ENCODE results near the gene CR2. TPM values are rescaled to one million over a fixed set of nuclear protein-coding genes. Genes with fewer than 3 reads are reported as not detected.
"Not testable (repeated sequence)": the region's sequence is repeated elsewhere in the genome, so short reads cannot be mapped to it uniquely, and the experiment has no call there.

CR2 gene
- total and polyA plus RNA-seq, 5 experiments from 2014 or later: 5.9 to 17.1 (median 10.9) TPM

- no peak for ATAC-seq
- H3K9me3 Mint-ChIP-seq: no peaks in the 10 kb centered on the region
- peak in 1 of 10 donors; percentile 4 for DNase-seq
- H3K4me3 Mint-ChIP-seq: no peak overlapping the region
- H3K36me3 Mint-ChIP-seq: no peaks in the 10 kb centered on the region
- H3K27ac Mint-ChIP-seq: no peak overlapping the region
- H3K27me3 Mint-ChIP-seq: peaks cover 0 to 11% (median 0%) of the 10 kb centered on the region in 5 donors
- POLR2A ChIA-PET: interaction anchor here (0.7 kb wide), 1 partner anchor 701 kb away, joined by 4 read pairs; no protein-coding TSS in a partner anchor
- H3K4me1 Mint-ChIP-seq: peaks cover 14 to 50% (median 24%) of the 10 kb centered on the region in 4 donors
These were observed 4.3 kb downstream of the CR2 start for GRCh38 chr1:207458414-207458813.

DNA sequence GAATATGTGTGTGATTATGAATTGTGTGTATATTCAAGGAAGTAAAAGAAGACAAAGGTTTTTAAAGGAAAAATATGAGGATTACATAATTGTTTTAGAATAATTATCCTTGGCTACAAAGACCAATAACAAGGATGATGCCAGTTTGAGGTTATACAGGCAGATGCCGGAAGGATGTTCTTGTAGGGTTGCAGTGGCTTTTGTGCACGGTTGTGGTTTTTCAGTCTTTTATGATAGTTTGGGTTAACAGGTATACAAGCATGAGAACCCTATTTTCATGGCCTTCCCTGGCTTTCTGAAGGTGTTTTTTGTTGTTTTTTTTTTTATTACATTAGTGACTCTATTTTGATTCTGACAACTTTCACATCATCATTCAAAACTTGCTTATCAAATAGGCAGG is 4.9 kb downstream of the CR2 start:
- ATAC-seq: peak; percentile 78 to 92
- peaks cover 0 to 8% (median 0%) of the 10 kb centered on the region in 5 donors for H3K27me3 Mint-ChIP-seq
- no peaks in the 10 kb centered on the region for H3K9me3 Mint-ChIP-seq
- peak in 9 of 10 donors; percentile 7 to 85 (median 61) for DNase-seq
- H3K4me1 Mint-ChIP-seq: peaks cover 11 to 54% (median 28%) of the 10 kb centered on the region in 4 donors
- H3K36me3 Mint-ChIP-seq: peaks cover 0 to under 1% (median 0%) of the 10 kb centered on the region in 3 donors
- POLR2A ChIA-PET: no interaction called here
- H3K27ac Mint-ChIP-seq: no peak overlapping the region
- no peak overlapping the region for H3K4me3 Mint-ChIP-seq

DNA sequence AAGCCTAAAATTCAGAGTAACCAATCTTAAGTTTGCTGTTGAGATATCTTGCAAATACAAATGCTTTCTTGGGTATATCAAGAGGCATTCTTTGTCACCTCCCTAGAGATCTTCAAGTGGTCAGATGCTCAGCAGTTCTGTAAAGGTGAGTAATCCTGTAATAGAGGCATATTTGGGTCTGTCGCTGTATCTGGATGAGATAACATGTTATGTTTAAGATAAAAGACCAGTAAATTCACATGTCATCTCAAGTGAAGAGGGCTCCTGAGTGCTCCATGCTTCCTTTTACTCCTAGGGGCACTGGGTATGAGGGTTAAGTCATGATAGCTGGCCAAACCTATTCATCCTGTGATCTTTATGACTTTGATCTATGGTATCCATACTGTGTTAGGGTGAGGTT is 7.5 kb downstream of the CR2 start:
- Mint-ChIP-seq H3K4me3 (peak overlapping the region in 6 of 10 donors; percentile 7 to 42 (median 22)), H3K27me3 (no peaks in the 10 kb centered on the region), H3K9me3 (no peaks in the 10 kb centered on the region), H3K27ac (peak overlapping the region in 8 of 10 donors; percentile 24 to 75 (median 48)), H3K36me3 (peaks cover 0 to 5% (median 0%) of the 10 kb centered on the region in 3 donors), H3K4me1 (peaks cover 3 to 62% (median 36%) of the 10 kb centered on the region in 4 donors)
- POLR2A ChIA-PET: interaction anchor here (1.3 kb wide), 1 partner anchor 34 kb away, joined by 3 read pairs; the partner anchor contains the start of gene CR1
- no peak for DNase-seq
- ATAC-seq: no peak

DNA sequence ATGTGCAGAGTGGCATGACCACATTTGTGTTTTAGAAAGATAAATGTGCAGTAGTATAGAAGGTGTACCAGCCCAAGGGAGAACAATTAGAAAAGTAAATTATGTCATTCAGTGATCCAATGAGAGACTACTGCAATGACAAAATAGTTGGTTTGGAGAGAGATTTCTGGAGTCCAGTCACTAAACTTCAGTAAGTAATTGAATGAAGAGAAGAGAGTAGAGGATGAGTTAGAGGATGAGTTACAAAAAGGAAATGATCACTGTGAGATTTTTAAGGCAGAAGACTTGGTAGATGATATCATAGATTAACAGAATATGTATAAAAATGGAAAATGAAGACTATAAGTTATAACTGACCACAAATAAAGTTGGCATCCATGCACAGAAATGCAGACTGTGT is 8.4 kb downstream of the CR2 start:
- Mint-ChIP-seq H3K4me3 (peak overlapping the region in 7 of 10 donors; percentile 3 to 73 (median 46)), H3K9me3 (no peaks in the 10 kb centered on the region), H3K4me1 (peaks cover 3 to 71% (median 40%) of the 10 kb centered on the region in 4 donors), H3K36me3 (peaks cover 0 to 5% (median 0%) of the 10 kb centered on the region in 3 donors), H3K27ac (peak overlapping the region in 4 of 10 donors; percentile 15 to 85 (median 58)), H3K27me3 (no peaks in the 10 kb centered on the region)
- no peak for ATAC-seq
- POLR2A ChIA-PET: no interaction called here
- no peak for DNase-seq

GRCh38 chr1:207463021-207463420 is 8.9 kb downstream of the CR2 start:
- Mint-ChIP-seq H3K27me3 (no peaks in the 10 kb centered on the region), H3K4me1 (peaks cover 3 to 73% (median 40%) of the 10 kb centered on the region in 4 donors), H3K36me3 (peaks cover 0 to 5% (median 0%) of the 10 kb centered on the region in 3 donors), H3K9me3 (no peaks in the 10 kb centered on the region), H3K27ac (peak overlapping the region in 4 of 10 donors; percentile 25 to 85 (median 58)), H3K4me3 (peak overlapping the region in 6 of 10 donors; percentile 5 to 24 (median 14))
- POLR2A ChIA-PET: no interaction called here
- DNase-seq: no peak
- ATAC-seq: no peak

- Mint-ChIP-seq H3K4me1 (peaks cover 3 to 73% (median 40%) of the 10 kb centered on the region in 4 donors), H3K36me3 (peaks cover 0 to 5% (median 0%) of the 10 kb centered on the region in 3 donors), H3K27ac (peak overlapping the region in 5 of 10 donors; percentile 13 to 80 (median 41)), H3K9me3 (no peaks in the 10 kb centered on the region), H3K27me3 (no peaks in the 10 kb centered on the region), H3K4me3 (peak overlapping the region in 7 of 10 donors; percentile 10 to 59 (median 18))
- ATAC-seq (peak in 1 of 2 donors; percentile 41), DNase-seq (peak in 1 of 10 donors; percentile 12)
- POLR2A ChIA-PET: interaction anchor here (0.5 to 1.2 kb wide), 3 partner anchors 28 to 50 kb away, joined by 3 to 5 read pairs (median 3); partner anchors contain the start of gene CR1
These were observed 9.4 kb downstream of the CR2 start for GRCh38 chr1:207463571-207463970.

GRCh38 chr1:207470927-207471326 is 16.8 kb downstream of the CR2 start:
- POLR2A ChIA-PET: interaction anchor here (0.6 to 2.4 kb wide), 4 partner anchors 16 to 696 kb away, joined by 3 to 11 read pairs (median 4); partner anchors contain the start of genes CD55 and CR2
- Mint-ChIP-seq H3K27me3 (no peaks in the 10 kb centered on the region), H3K36me3 (peaks cover 0 to 16% (median 7%) of the 10 kb centered on the region in 3 donors), H3K4me3 (peak overlapping the region in 5 of 10 donors; percentile 1 to 36 (median 11)), H3K27ac (peak overlapping the region in 9 of 10 donors; percentile 1 to 90 (median 83)), H3K9me3 (no peaks in the 10 kb centered on the region), H3K4me1 (peaks cover 14 to 42% (median 24%) of the 10 kb centered on the region in 4 donors)
- peak; percentile 99 to 100 for ATAC-seq
- DNase-seq: peak in 9 of 10 donors; percentile 7 to 81 (median 47)

GRCh38 chr1:207474210-207474609 is 20.1 kb downstream of the CR2 start:
- no peak for DNase-seq
- Mint-ChIP-seq H3K4me1 (peaks cover 12 to 24% (median 17%) of the 10 kb centered on the region in 4 donors), H3K9me3 (peaks cover 0 to 4% (median 0%) of the 10 kb centered on the region in 9 donors), H3K36me3 (peaks cover 0 to 22% (median 9%) of the 10 kb centered on the region in 3 donors), H3K4me3 (no peak overlapping the region), H3K27me3 (no peaks in the 10 kb centered on the region), H3K27ac (no peak overlapping the region)
- POLR2A ChIA-PET: no interaction called here
- no peak for ATAC-seq

DNA sequence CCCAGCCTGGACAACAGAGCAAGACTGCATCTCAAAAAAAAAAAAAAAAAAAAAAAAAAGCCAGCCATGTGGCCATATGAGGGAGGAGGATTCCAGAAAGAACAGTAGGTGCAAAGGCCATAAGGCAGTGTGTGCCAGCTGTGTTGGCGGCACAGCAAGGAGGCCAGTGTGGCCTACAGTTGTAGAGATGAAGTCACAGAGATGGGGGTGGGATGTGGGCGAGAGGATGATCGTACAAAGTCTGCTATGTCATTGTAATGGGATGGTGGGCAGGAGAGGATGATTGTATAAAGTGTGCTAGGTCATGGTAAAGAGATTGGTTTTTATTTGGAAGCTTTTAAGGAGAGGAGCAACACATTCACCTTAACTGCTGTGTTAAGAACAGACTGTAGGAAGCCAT is 32.1 kb downstream of the CR2 start:
- peaks cover 0 to 5% (median 0%) of the 10 kb centered on the region in 4 donors for H3K4me1 Mint-ChIP-seq
- no peaks in the 10 kb centered on the region for H3K27me3 Mint-ChIP-seq
- POLR2A ChIA-PET: interaction anchor here (0.8 kb wide), 1 partner anchor 31 kb away, joined by 3 read pairs; no protein-coding TSS in a partner anchor
- no peak overlapping the region for H3K4me3 Mint-ChIP-seq
- DNase-seq (no peak), ATAC-seq (no peak)
- H3K36me3 Mint-ChIP-seq: peaks cover 0 to 2% (median 0%) of the 10 kb centered on the region in 3 donors
- no peaks in the 10 kb centered on the region for H3K9me3 Mint-ChIP-seq
- no peak overlapping the region for H3K27ac Mint-ChIP-seq

DNA sequence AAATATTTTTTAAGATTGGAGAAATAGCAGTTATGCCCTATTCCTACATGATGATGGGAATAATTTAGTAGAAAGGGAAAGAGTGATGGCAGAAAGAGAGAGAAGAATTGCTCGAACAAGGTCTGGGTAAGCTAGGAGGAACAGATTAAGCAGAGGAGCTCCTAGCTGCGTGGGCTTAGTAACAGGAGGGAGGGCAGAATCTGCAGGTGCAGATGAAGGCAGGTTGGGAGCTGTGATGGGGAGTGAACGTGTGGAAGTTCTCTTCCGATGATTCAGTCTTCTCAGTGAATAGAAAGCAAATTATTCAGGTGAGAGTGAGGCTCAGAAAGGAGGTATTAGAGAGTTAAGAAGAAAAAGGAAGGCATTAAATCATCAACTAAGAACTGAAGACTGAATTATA is 33.5 kb downstream of the CR2 start:
- no peak overlapping the region for H3K4me3 Mint-ChIP-seq
- H3K9me3 Mint-ChIP-seq: no peaks in the 10 kb centered on the region
- H3K4me1 Mint-ChIP-seq: peaks cover 0 to 3% (median 0%) of the 10 kb centered on the region in 4 donors
- ATAC-seq (no peak), DNase-seq (no peak)
- peak overlapping the region in 2 of 10 donors; percentile 43 to 61 for H3K27ac Mint-ChIP-seq
- H3K36me3 Mint-ChIP-seq: no peaks in the 10 kb centered on the region
- POLR2A ChIA-PET: no interaction called here
- no peaks in the 10 kb centered on the region for H3K27me3 Mint-ChIP-seq

- POLR2A ChIA-PET: no interaction called here
These were observed 39.1 kb downstream of the CR2 start for GRCh38 chr1:207493212-207493611.

GRCh38 chr1:207494171-207494570 is 40.0 kb downstream of the CR2 start:
- Mint-ChIP-seq H3K36me3 (no peaks in the 10 kb centered on the region), H3K9me3 (peaks cover 0 to 3% (median 0%) of the 10 kb centered on the region in 9 donors), H3K4me3 (no peak overlapping the region), H3K27ac (no peak overlapping the region), H3K27me3 (peaks cover 8 to 15% (median 11%) of the 10 kb centered on the region in 5 donors), H3K4me1 (peaks cover 0 to 28% (median 15%) of the 10 kb centered on the region in 4 donors)
- DNase-seq (no peak), ATAC-seq (no peak)
- POLR2A ChIA-PET: no interaction called here

More at GRCh38 chr1:207493212-207493611, 39.1 kb downstream of the CR2 start:
- peaks cover 0 to 3% (median 0%) of the 10 kb centered on the region in 9 donors for H3K9me3 Mint-ChIP-seq
- DNase-seq (no peak), ATAC-seq (no peak)
- H3K4me1 Mint-ChIP-seq: peaks cover 0 to 25% (median 15%) of the 10 kb centered on the region in 4 donors
- peaks cover 8 to 15% (median 11%) of the 10 kb centered on the region in 5 donors for H3K27me3 Mint-ChIP-seq
- H3K4me3 Mint-ChIP-seq: no peak overlapping the region
- no peaks in the 10 kb centered on the region for H3K36me3 Mint-ChIP-seq
- H3K27ac Mint-ChIP-seq: no peak overlapping the region

DNA sequence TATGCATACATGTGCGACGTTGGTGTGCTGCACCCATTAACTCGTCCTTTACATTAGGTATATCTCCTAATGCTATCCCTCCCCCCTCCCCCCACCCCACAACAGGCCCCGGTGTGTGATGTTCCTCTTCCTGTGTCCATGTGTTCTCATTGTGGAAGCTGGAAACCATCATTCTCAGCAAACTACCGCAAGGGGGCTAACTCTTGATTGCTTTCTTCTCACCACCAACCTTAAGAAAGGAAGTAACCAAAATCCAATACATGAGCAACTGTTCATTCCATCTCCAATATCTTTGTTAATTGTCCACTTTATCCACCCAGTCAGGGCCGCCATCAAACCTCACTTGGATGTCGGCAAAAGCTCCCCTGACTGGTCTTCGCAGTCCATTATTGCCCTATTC is 41.2 kb downstream of the CR2 start:
- not testable (repeated sequence) for H3K9me3 Mint-ChIP-seq, H3K36me3 Mint-ChIP-seq, DNase-seq, ATAC-seq
- Mint-ChIP-seq H3K27ac (peak overlapping the region in 2 of 10 donors; percentile 61 to 81), H3K4me3 (peak overlapping the region in 9 of 10 donors; percentile 76 to 90 (median 87)), H3K27me3 (peaks cover 8 to 15% (median 13%) of the 10 kb centered on the region in 5 donors), H3K4me1 (peaks cover 1 to 31% (median 15%) of the 10 kb centered on the region in 4 donors)
- POLR2A ChIA-PET: interaction anchor here (1.3 to 1.8 kb wide), 3 partner anchors 28 to 40 kb away, joined by 3 to 12 read pairs (median 5); partner anchors contain the start of gene CR2
